ENCODE results near the gene CCDC50. TPM values are rescaled to one million over a fixed set of nuclear protein-coding genes. Genes with fewer than 3 reads are reported as not detected.

The CCDC50 gene
- total RNA-seq, 1 donor from 2014 or later, result 89.9 TPM

- Histone ChIP-seq H3K4me1 (ENCODE audit: insufficient read depth, low read length) (no peaks in the 10 kb centered on the region), H4K20me1 (ENCODE audit: insufficient read depth, low read length) (no peaks in the 10 kb centered on the region), H3K4me3 (ENCODE audit: insufficient read depth, low read depth, low read length) (no peak overlapping the region), H3K4me2 (ENCODE audit: low read length) (no peak overlapping the region), H3K27me3 (ENCODE audit: insufficient read depth, low read length) (no peaks in the 10 kb centered on the region), H3K36me3 (ENCODE audit: insufficient read depth, low read length) (no peaks in the 10 kb centered on the region), H3K9ac (ENCODE audit: low read length) (no peak overlapping the region), H3K9me3 (ENCODE audit: insufficient read depth, low read depth, low read length) (no peaks in the 10 kb centered on the region), H3K79me2 (ENCODE audit: insufficient read depth, low read length) (no peaks in the 10 kb centered on the region), H3K27ac (ENCODE audit: low read depth, low read length) (no peak overlapping the region), H2AFZ (ENCODE audit: low read depth, low read length) (no peak overlapping the region)
- TF ChIP-seq CTCF (IDR thresholded peaks at IDR 0.05; ENCODE audit: insufficient read depth, low read depth, low read length) (no peak), EZH2 (IDR thresholded peaks at IDR 0.05; ENCODE audit: insufficient read depth, low read length) (no peak)
- Mint-ChIP-seq H3K4me3 (ENCODE audit: unreplicated experiment) (no peak overlapping the region), H3K27me3 (ENCODE audit: low read depth, unreplicated experiment) (no peaks in the 10 kb centered on the region), H3K4me1 (ENCODE audit: low read depth, unreplicated experiment) (no peaks in the 10 kb centered on the region), H3K27ac (ENCODE audit: unreplicated experiment) (no peak overlapping the region), H3K36me3 (ENCODE audit: low read depth, unreplicated experiment) (no peaks in the 10 kb centered on the region), H3K9me3 (ENCODE audit: unreplicated experiment) (peaks cover 1% of the 10 kb centered on the region)
- DNase-seq (ENCODE audit: low read depth), result no peak
- no peak for FAIRE-seq
These were observed 100.9 kb downstream of the CCDC50 start for GRCh38 chr3:191430103-191430502.

- Histone ChIP-seq H2AFZ (ENCODE audit: low read depth, low read length) (no peak overlapping the region), H3K4me3 (ENCODE audit: insufficient read depth, low read depth, low read length) (no peak overlapping the region), H3K36me3 (ENCODE audit: insufficient read depth, low read length) (no peaks in the 10 kb centered on the region), H3K4me2 (ENCODE audit: low read length) (no peak overlapping the region), H3K79me2 (ENCODE audit: insufficient read depth, low read length) (no peaks in the 10 kb centered on the region), H3K9ac (ENCODE audit: low read length) (no peak overlapping the region), H4K20me1 (ENCODE audit: insufficient read depth, low read length) (no peaks in the 10 kb centered on the region), H3K4me1 (ENCODE audit: insufficient read depth, low read length) (no peaks in the 10 kb centered on the region), H3K27ac (ENCODE audit: low read depth, low read length) (no peak overlapping the region), H3K9me3 (ENCODE audit: insufficient read depth, low read depth, low read length) (no peaks in the 10 kb centered on the region), H3K27me3 (ENCODE audit: insufficient read depth, low read length) (no peaks in the 10 kb centered on the region)
- Mint-ChIP-seq H3K4me1 (ENCODE audit: low read depth, unreplicated experiment) (no peaks in the 10 kb centered on the region), H3K9me3 (ENCODE audit: unreplicated experiment) (peaks cover 1% of the 10 kb centered on the region), H3K36me3 (ENCODE audit: low read depth, unreplicated experiment) (no peaks in the 10 kb centered on the region), H3K27ac (ENCODE audit: unreplicated experiment) (no peak overlapping the region), H3K4me3 (ENCODE audit: unreplicated experiment) (no peak overlapping the region), H3K27me3 (ENCODE audit: low read depth, unreplicated experiment) (no peaks in the 10 kb centered on the region)
- FAIRE-seq, result no peak
- DNase-seq (ENCODE audit: low read depth), result no peak
- TF ChIP-seq CTCF (IDR thresholded peaks at IDR 0.05; ENCODE audit: insufficient read depth, low read depth, low read length) (no peak), EZH2 (IDR thresholded peaks at IDR 0.05; ENCODE audit: insufficient read depth, low read length) (no peak)
These were observed 102.1 kb downstream of the CCDC50 start for GRCh38 chr3:191431160-191431822.

- H3K27me3 Mint-ChIP-seq (ENCODE audit: low read depth, unreplicated experiment), result no peaks in the 10 kb centered on the region
- no peak for FAIRE-seq
- TF ChIP-seq EZH2 (IDR thresholded peaks at IDR 0.05; ENCODE audit: insufficient read depth, low read length) (no peak), CTCF (IDR thresholded peaks at IDR 0.05; ENCODE audit: insufficient read depth, low read depth, low read length) (no peak)
These were observed 103.0 kb downstream of the CCDC50 start for GRCh38 chr3:191432162-191432561.

More at GRCh38 chr3:191432162-191432561, 103.0 kb downstream of the CCDC50 start:
- Mint-ChIP-seq H3K4me3 (ENCODE audit: unreplicated experiment) (no peak overlapping the region), H3K36me3 (ENCODE audit: low read depth, unreplicated experiment) (no peaks in the 10 kb centered on the region), H3K9me3 (ENCODE audit: unreplicated experiment) (peaks cover 1% of the 10 kb centered on the region), H3K27ac (ENCODE audit: unreplicated experiment) (no peak overlapping the region), H3K4me1 (ENCODE audit: low read depth, unreplicated experiment) (no peaks in the 10 kb centered on the region)
- H3K79me2 ChIP-seq (ENCODE audit: insufficient read depth, low read length), result no peaks in the 10 kb centered on the region
- H2AFZ ChIP-seq (ENCODE audit: low read depth, low read length), result no peak overlapping the region
- no peak for DNase-seq (ENCODE audit: low read depth)
- H3K9me3 ChIP-seq (ENCODE audit: insufficient read depth, low read depth, low read length), result no peaks in the 10 kb centered on the region
- no peaks in the 10 kb centered on the region for H3K36me3 ChIP-seq (ENCODE audit: insufficient read depth, low read length)
- H3K27ac ChIP-seq (ENCODE audit: low read depth, low read length), result no peak overlapping the region
- H3K4me1 ChIP-seq (ENCODE audit: insufficient read depth, low read length), result no peaks in the 10 kb centered on the region
- no peaks in the 10 kb centered on the region for H3K27me3 ChIP-seq (ENCODE audit: insufficient read depth, low read length)
- H4K20me1 ChIP-seq (ENCODE audit: insufficient read depth, low read length), result no peaks in the 10 kb centered on the region
- no peak overlapping the region for H3K4me2 ChIP-seq (ENCODE audit: low read length)
- no peak overlapping the region for H3K4me3 ChIP-seq (ENCODE audit: insufficient read depth, low read depth, low read length)
- H3K9ac ChIP-seq (ENCODE audit: low read length), result no peak overlapping the region
